ENCODE results near the gene RPAIN.
A peak's percentile ranks its signal among the peaks of the same experiment; 100 is the strongest.
"Not testable (repeated sequence)": the region's sequence is repeated elsewhere in the genome, so short reads cannot be mapped to it uniquely, and the experiment has no call there.

Gene RPAIN

GRCh38 chr17:5431234-5431633 lies 11.3 kb downstream of the RPAIN start:
- H3K9ac ChIP-seq (ENCODE audit: low read depth, low read length); H3K4me3 ChIP-seq (ENCODE audit: low read depth, low read length); H3K9me3 ChIP-seq (ENCODE audit: control insufficient read depth, insufficient read depth, low read length); H3K27me3 ChIP-seq (ENCODE audit: control insufficient read depth, insufficient read depth, low read length); H3K4me1 ChIP-seq (ENCODE audit: control insufficient read depth, insufficient read depth, low read length): not testable (repeated sequence)
- peaks cover 56% of the 10 kb centered on the region for H3K36me3 ChIP-seq (ENCODE audit: control insufficient read depth, insufficient read depth, low read length)

- no peaks in the 10 kb centered on the region for H3K4me1 ChIP-seq (ENCODE audit: control insufficient read depth, insufficient read depth, low read length)
- H3K9me3 ChIP-seq (ENCODE audit: control insufficient read depth, insufficient read depth, low read length), result no peaks in the 10 kb centered on the region
- peaks cover 62% of the 10 kb centered on the region for H3K36me3 ChIP-seq (ENCODE audit: control insufficient read depth, insufficient read depth, low read length)
- H3K27me3 ChIP-seq (ENCODE audit: control insufficient read depth, insufficient read depth, low read length), result no peaks in the 10 kb centered on the region
- no peak overlapping the region for H3K9ac ChIP-seq (ENCODE audit: low read depth, low read length)
- no peak overlapping the region for H3K4me3 ChIP-seq (ENCODE audit: low read depth, low read length)
Observed at GRCh38 chr17:5431949-5432556, 12.1 kb downstream of the RPAIN start.

- Histone ChIP-seq H3K4me3 (ENCODE audit: low read depth, low read length) (no peak overlapping the region), H3K9me3 (ENCODE audit: control insufficient read depth, insufficient read depth, low read length) (no peaks in the 10 kb centered on the region), H3K9ac (ENCODE audit: low read depth, low read length) (no peak overlapping the region), H3K4me1 (ENCODE audit: control insufficient read depth, insufficient read depth, low read length) (peaks cover 2% of the 10 kb centered on the region), H3K27me3 (ENCODE audit: control insufficient read depth, insufficient read depth, low read length) (no peaks in the 10 kb centered on the region), H3K36me3 (ENCODE audit: control insufficient read depth, insufficient read depth, low read length) (peaks cover 49% of the 10 kb centered on the region)
Observed at GRCh38 chr17:5434984-5435383, 15.0 kb downstream of the RPAIN start.

- H3K36me3 ChIP-seq (ENCODE audit: control insufficient read depth, insufficient read depth, low read length), result peaks cover 49% of the 10 kb centered on the region
- not testable (repeated sequence) for H3K9ac ChIP-seq (ENCODE audit: low read depth, low read length); H3K27me3 ChIP-seq (ENCODE audit: control insufficient read depth, insufficient read depth, low read length); H3K4me1 ChIP-seq (ENCODE audit: control insufficient read depth, insufficient read depth, low read length); H3K9me3 ChIP-seq (ENCODE audit: control insufficient read depth, insufficient read depth, low read length); H3K4me3 ChIP-seq (ENCODE audit: low read depth, low read length)
Observed at GRCh38 chr17:5435781-5436315, 15.9 kb downstream of the RPAIN start.

- peaks cover 2% of the 10 kb centered on the region for H3K4me1 ChIP-seq (ENCODE audit: control insufficient read depth, insufficient read depth, low read length)
- peak overlapping the region; percentile 56 for H3K9ac ChIP-seq (ENCODE audit: low read depth, low read length)
- peak overlapping the region; percentile 59 for H3K4me3 ChIP-seq (ENCODE audit: low read depth, low read length)
- no peaks in the 10 kb centered on the region for H3K27me3 ChIP-seq (ENCODE audit: control insufficient read depth, insufficient read depth, low read length)
- no peaks in the 10 kb centered on the region for H3K9me3 ChIP-seq (ENCODE audit: control insufficient read depth, insufficient read depth, low read length)
- peaks cover 38% of the 10 kb centered on the region for H3K36me3 ChIP-seq (ENCODE audit: control insufficient read depth, insufficient read depth, low read length)
Observed at GRCh38 chr17:5437721-5438317, 17.8 kb downstream of the RPAIN start.

- Histone ChIP-seq H3K9ac (ENCODE audit: low read depth, low read length) (peak within 1 kb of the TSS; percentile 56), H3K4me1 (ENCODE audit: control insufficient read depth, insufficient read depth, low read length) (peaks cover 2% of the 10 kb centered on the region), H3K27me3 (ENCODE audit: control insufficient read depth, insufficient read depth, low read length) (no peaks in the 10 kb centered on the region), H3K4me3 (ENCODE audit: low read depth, low read length) (peak within 1 kb of the TSS; percentile 59), H3K9me3 (ENCODE audit: control insufficient read depth, insufficient read depth, low read length) (no peaks in the 10 kb centered on the region), H3K36me3 (ENCODE audit: control insufficient read depth, insufficient read depth, low read length) (peaks cover 36% of the 10 kb centered on the region)
Observed at GRCh38 chr17:5438716-5439445, 18.9 kb downstream of the RPAIN start, which contains the start of gene C1QBP. TSS of gene C1QBP (minus strand) at chr17:5439155. CDS start at chr17:5439073, 82 bp downstream.

GRCh38 chr17:5439446-5439764 lies 19.4 kb downstream of the RPAIN start:
- peak overlapping the region; percentile 59 for H3K4me3 ChIP-seq (ENCODE audit: low read depth, low read length)
- peaks cover 38% of the 10 kb centered on the region for H3K36me3 ChIP-seq (ENCODE audit: control insufficient read depth, insufficient read depth, low read length)
- H3K4me1 ChIP-seq (ENCODE audit: control insufficient read depth, insufficient read depth, low read length), result peaks cover 2% of the 10 kb centered on the region
- no peaks in the 10 kb centered on the region for H3K9me3 ChIP-seq (ENCODE audit: control insufficient read depth, insufficient read depth, low read length)
- H3K27me3 ChIP-seq (ENCODE audit: control insufficient read depth, insufficient read depth, low read length), result no peaks in the 10 kb centered on the region
- no peak overlapping the region for H3K9ac ChIP-seq (ENCODE audit: low read depth, low read length)

GRCh38 chr17:5443728-5444127 lies 23.7 kb downstream of the RPAIN start:
- no peaks in the 10 kb centered on the region for H3K9me3 ChIP-seq (ENCODE audit: control insufficient read depth, insufficient read depth, low read length)

GRCh38 chr17:5444209-5444608 lies 24.2 kb downstream of the RPAIN start:
- Histone ChIP-seq H3K27me3 (ENCODE audit: control insufficient read depth, insufficient read depth, low read length) (no peaks in the 10 kb centered on the region), H3K9ac (ENCODE audit: low read depth, low read length) (no peak overlapping the region), H3K36me3 (ENCODE audit: control insufficient read depth, insufficient read depth, low read length) (peaks cover 40% of the 10 kb centered on the region), H3K4me3 (ENCODE audit: low read depth, low read length) (no peak overlapping the region), H3K4me1 (ENCODE audit: control insufficient read depth, insufficient read depth, low read length) (no peaks in the 10 kb centered on the region), H3K9me3 (ENCODE audit: control insufficient read depth, insufficient read depth, low read length) (no peaks in the 10 kb centered on the region)

More at GRCh38 chr17:5443728-5444127, 23.7 kb downstream of the RPAIN start:
- Histone ChIP-seq H3K4me1 (ENCODE audit: control insufficient read depth, insufficient read depth, low read length) (no peaks in the 10 kb centered on the region), H3K27me3 (ENCODE audit: control insufficient read depth, insufficient read depth, low read length) (no peaks in the 10 kb centered on the region), H3K9ac (ENCODE audit: low read depth, low read length) (no peak overlapping the region), H3K4me3 (ENCODE audit: low read depth, low read length) (no peak overlapping the region), H3K36me3 (ENCODE audit: control insufficient read depth, insufficient read depth, low read length) (peaks cover 37% of the 10 kb centered on the region)

GRCh38 chr17:5446786-5447185 lies 26.8 kb downstream of the RPAIN start:
- Histone ChIP-seq H3K4me1 (ENCODE audit: control insufficient read depth, insufficient read depth, low read length) (no peaks in the 10 kb centered on the region), H3K4me3 (ENCODE audit: low read depth, low read length) (no peak overlapping the region), H3K9ac (ENCODE audit: low read depth, low read length) (no peak overlapping the region), H3K9me3 (ENCODE audit: control insufficient read depth, insufficient read depth, low read length) (no peaks in the 10 kb centered on the region), H3K36me3 (ENCODE audit: control insufficient read depth, insufficient read depth, low read length) (peaks cover 48% of the 10 kb centered on the region), H3K27me3 (ENCODE audit: control insufficient read depth, insufficient read depth, low read length) (no peaks in the 10 kb centered on the region)

GRCh38 chr17:5464717-5465507 lies 44.9 kb downstream of the RPAIN start:
- Histone ChIP-seq H3K4me3 (ENCODE audit: low read depth, low read length) (no peak overlapping the region), H3K9me3 (ENCODE audit: control insufficient read depth, insufficient read depth, low read length) (no peaks in the 10 kb centered on the region), H3K9ac (ENCODE audit: low read depth, low read length) (no peak overlapping the region), H3K27me3 (ENCODE audit: control insufficient read depth, insufficient read depth, low read length) (no peaks in the 10 kb centered on the region), H3K4me1 (ENCODE audit: control insufficient read depth, insufficient read depth, low read length) (peaks cover 4% of the 10 kb centered on the region), H3K36me3 (ENCODE audit: control insufficient read depth, insufficient read depth, low read length) (peaks cover 21% of the 10 kb centered on the region)
